HG03139 (cell line): Measurements from ENCODE around the gene HIVEP2.

Source experiments
- ATAC-seq: cut with Tn5 transposase; IDR thresholded peaks from one replicate; pipeline ENCODE4 v1.9.1; 2021; ENCODE audit not compliant: unreplicated experiment

HIVEP2 gene

GRCh38 chr6:142845624-142846458 lies 99.1 kb downstream of the HIVEP2 start:
- no peak for ATAC-seq

GRCh38 chr6:142845143-142845571 lies 99.8 kb downstream of the HIVEP2 start:
- ATAC-seq, result peak; percentile 38

GRCh38 chr6:142844065-142844755 lies 100.8 kb downstream of the HIVEP2 start:
- ATAC-seq, result peak; percentile 30

- no peak for ATAC-seq
Measured at GRCh38 chr6:142843361-142843760, 101.6 kb downstream of the HIVEP2 start.

- ATAC-seq, result peak; percentile 63
Measured at GRCh38 chr6:142842418-142843261, 102.3 kb downstream of the HIVEP2 start.

- ATAC-seq, result no peak
Measured at GRCh38 chr6:142841915-142842314, 103.1 kb downstream of the HIVEP2 start.

- no peak for ATAC-seq
Measured at GRCh38 chr6:142839686-142840040, 105.3 kb downstream of the HIVEP2 start.

GRCh38 chr6:142838821-142839685 lies 105.9 kb downstream of the HIVEP2 start:
- no peak for ATAC-seq

- no peak for ATAC-seq
Measured at GRCh38 chr6:142835787-142836535, 109.0 kb downstream of the HIVEP2 start.

- no peak for ATAC-seq
Measured at GRCh38 chr6:142834853-142835252, 110.1 kb downstream of the HIVEP2 start.

- ATAC-seq, result no peak
Measured at GRCh38 chr6:142833798-142834197, 111.2 kb downstream of the HIVEP2 start.

- ATAC-seq, result no peak
Measured at GRCh38 chr6:142833054-142833453, 111.9 kb downstream of the HIVEP2 start.

- no peak for ATAC-seq
Measured at GRCh38 chr6:142830807-142831206, 114.2 kb downstream of the HIVEP2 start.

- ATAC-seq, result no peak
Measured at GRCh38 chr6:142830116-142830710, 114.8 kb downstream of the HIVEP2 start.

GRCh38 chr6:142829556-142829955 lies 115.4 kb downstream of the HIVEP2 start:
- ATAC-seq, result no peak

- no peak for ATAC-seq
Measured at GRCh38 chr6:142827991-142828390, 117.0 kb downstream of the HIVEP2 start.

- ATAC-seq, result no peak
Measured at GRCh38 chr6:142827369-142827768, 117.6 kb downstream of the HIVEP2 start.

- ATAC-seq, result no peak
Measured at GRCh38 chr6:142825760-142826159, 119.2 kb downstream of the HIVEP2 start.

GRCh38 chr6:142824426-142824825 lies 120.5 kb downstream of the HIVEP2 start:
- no peak for ATAC-seq
